A673 (cell line): ENCODE measurements around the gene PON2.

ENCODE experiments used
- CTCF ChIP-seq: fragments of 300-800, 200-600 bp; sonication (generic); conservative IDR thresholded peaks from 2 replicates; pipeline ENCODE4 v1.5.1; 2017; ENCODE audit warnings: low read depth, mild to moderate bottlenecking, antibody characterized with exemption, low read length, moderate library complexity, mixed read lengths
- EZH2 ChIP-seq: fragments of 200-600 bp; sonication (generic); IDR thresholded peaks from 2 replicates; pipeline ENCODE4 v1.6.1; 2017; ENCODE audit warnings: borderline replicate concordance, low read depth, mild to moderate bottlenecking, mixed read lengths, antibody characterized with exemption, low read length; ENCODE audit not compliant: poor library complexity, severe bottlenecking

- TF ChIP-seq CTCF (no peak), EZH2 (no peak)
Observed at GRCh38 chr7:95430864-95431263, 4.0 kb downstream of the PON2 start.
